Hepatocyte (in vitro differentiated cells): ENCODE measurements around the gene TEX19. TPM values are rescaled to one million over a fixed set of nuclear protein-coding genes. Genes with fewer than 3 reads are reported as not detected.

Source experiments
- DNase-seq: peaks from one replicate; pipeline ENCODE4 v3.0.0-alpha.2; 2016; ENCODE audit warnings: low spot score
- H2AFZ ChIP-seq: fragments of 200-600 bp; sonication (generic); 2 replicates; pipeline ENCODE4 v1.6.0; 2016; ENCODE audit warnings: antibody characterized with exemption, mild to moderate bottlenecking
- H3K27ac ChIP-seq: fragments of 200-600 bp; sonication (generic); 2 replicates; pipeline ENCODE4 v1.5.1; 2016; ENCODE audit warnings: mild to moderate bottlenecking
- H3K27me3 ChIP-seq: fragments of 200-600 bp; sonication (generic); 2 replicates; pipeline ENCODE4 v1.6.1; 2016
- H3K36me3 ChIP-seq: fragments of 200-600 bp; sonication (generic); replicated peaks from 2 replicates; pipeline ENCODE4 v1.5.1; 2016; ENCODE audit warnings: low read depth; ENCODE audit not compliant: insufficient read depth
- H3K4me1 ChIP-seq: fragments of 200-600 bp; sonication (generic); 2 replicates; pipeline ENCODE4 v1.5.1; 2016; ENCODE audit warnings: mild to moderate bottlenecking, moderate library complexity; ENCODE audit not compliant: insufficient read depth
- H3K4me2 ChIP-seq: fragments of 200-600 bp; sonication (generic); 2 replicates; pipeline ENCODE4 v1.6.0; 2016
- H3K4me3 ChIP-seq: fragments of 200-600 bp; sonication (generic); 2 replicates; pipeline ENCODE4 v1.5.1; 2016; ENCODE audit warnings: mild to moderate bottlenecking
- H3K79me2 ChIP-seq: fragments of 200-600 bp; sonication (generic); 2 replicates; pipeline ENCODE4 v1.6.0; 2017; ENCODE audit warnings: mild to moderate bottlenecking
- H3K9me2 ChIP-seq: fragments of 200-600 bp; sonication (generic); replicated peaks from 2 replicates; pipeline ENCODE4 v1.6.0; 2017; ENCODE audit warnings: mild to moderate bottlenecking; ENCODE audit not compliant: insufficient read depth
- H3K9me3 ChIP-seq: fragments of 200-600 bp; sonication (generic); 2 replicates; pipeline ENCODE4 v1.5.1; 2016; ENCODE audit warnings: low read depth, mild to moderate bottlenecking
- H4K20me1 ChIP-seq: fragments of 200-600 bp; sonication (generic); 2 replicates; pipeline ENCODE4 v1.6.0; 2016; ENCODE audit warnings: mild to moderate bottlenecking; ENCODE audit not compliant: insufficient read depth, poor library complexity, severe bottlenecking
- EZH2 ChIP-seq: fragments of 200-600 bp; sonication (generic); IDR thresholded peaks from 2 replicates; pipeline ENCODE4 v1.6.1; 2016; ENCODE audit warnings: antibody characterized with exemption, mild to moderate bottlenecking, borderline replicate concordance
- EZH2phosphoT487 ChIP-seq: fragments of 200-600 bp; sonication (generic); IDR thresholded peaks from one replicate; pipeline ENCODE4 v1.6.1; 2018; ENCODE audit warnings: antibody characterized with exemption, mild to moderate bottlenecking, low read depth, moderate library complexity; ENCODE audit not compliant: unreplicated experiment, severe bottlenecking
- WGBS: methylation state at CpG from one replicate; pipeline ENCODE4 v1.1.6; 2016; ENCODE audit warnings: low lambda C conversion rate; ENCODE audit errors: missing lambda C conversion rate; 5-methylcytosine and 5-hydroxymethylcytosine counted together
- polyA plus RNA-seq: library from polyadenylated mRNA; unstranded; fragments of >200 nt; fragmentation: Nextera tagmentation; extraction: Ambion mirVana; gene quantifications from 2 replicates; pipeline ENCODE4 v1.2.1, GENCODE V29; 2016
- total RNA-seq: library from RNA; depleted of rRNA; stranded (reverse); fragments of >200 nt; gene quantifications from 2 replicates; pipeline ENCODE4 v1.2.3, GENCODE V29; 2014
- TF ChIP-seq, protein P1 (sequence below): fragments of 200-600 bp; sonication (generic); IDR thresholded peaks from 2 replicates; pipeline ENCODE4 v1.5.1; 2016; ENCODE audit warnings: antibody characterized with exemption, mild to moderate bottlenecking; ENCODE audit not compliant: poor library complexity

The TEX19 gene
- total and polyA plus RNA-seq, 2 experiments from 2014 or later: not detected

DNA sequence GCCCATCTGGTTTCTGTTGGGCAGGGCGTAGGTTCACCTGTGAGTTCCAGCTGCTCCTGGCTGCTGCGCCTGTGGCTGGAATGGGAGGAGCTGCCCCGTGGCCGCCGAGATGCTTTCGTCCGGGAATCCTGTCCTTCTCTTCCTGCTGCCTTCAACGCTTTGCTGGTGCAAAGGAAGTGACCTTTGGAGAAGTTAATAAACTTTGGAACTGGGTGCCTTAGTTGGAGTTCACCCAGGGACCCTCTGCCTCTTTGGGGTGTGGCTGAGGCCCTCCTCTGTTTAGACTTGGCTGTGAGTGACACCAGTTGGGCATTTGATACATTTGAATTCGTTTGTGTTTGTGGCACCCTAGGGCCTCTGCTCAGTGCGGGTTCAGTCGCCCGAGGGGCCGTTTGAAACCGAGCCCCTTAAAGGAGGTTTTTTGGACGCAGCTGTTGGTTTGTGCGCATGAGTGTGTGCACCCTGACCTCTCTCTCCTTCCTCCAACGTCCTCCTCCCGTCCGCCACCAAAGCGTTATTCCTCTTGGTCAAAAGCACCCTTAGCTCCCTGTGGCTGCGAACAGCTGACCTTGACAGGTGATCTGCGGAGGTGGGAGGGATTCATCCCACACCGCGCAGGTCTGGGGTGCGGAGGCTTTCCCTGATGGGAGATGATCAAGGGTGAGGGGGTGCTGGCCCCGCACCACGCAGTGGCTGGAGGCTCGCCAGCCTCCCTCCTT, 16.5 kb upstream of the TEX19 start:
- no peaks in the 10 kb centered on the region for H3K9me3 ChIP-seq
- TF ChIP-seq, protein P1, sequence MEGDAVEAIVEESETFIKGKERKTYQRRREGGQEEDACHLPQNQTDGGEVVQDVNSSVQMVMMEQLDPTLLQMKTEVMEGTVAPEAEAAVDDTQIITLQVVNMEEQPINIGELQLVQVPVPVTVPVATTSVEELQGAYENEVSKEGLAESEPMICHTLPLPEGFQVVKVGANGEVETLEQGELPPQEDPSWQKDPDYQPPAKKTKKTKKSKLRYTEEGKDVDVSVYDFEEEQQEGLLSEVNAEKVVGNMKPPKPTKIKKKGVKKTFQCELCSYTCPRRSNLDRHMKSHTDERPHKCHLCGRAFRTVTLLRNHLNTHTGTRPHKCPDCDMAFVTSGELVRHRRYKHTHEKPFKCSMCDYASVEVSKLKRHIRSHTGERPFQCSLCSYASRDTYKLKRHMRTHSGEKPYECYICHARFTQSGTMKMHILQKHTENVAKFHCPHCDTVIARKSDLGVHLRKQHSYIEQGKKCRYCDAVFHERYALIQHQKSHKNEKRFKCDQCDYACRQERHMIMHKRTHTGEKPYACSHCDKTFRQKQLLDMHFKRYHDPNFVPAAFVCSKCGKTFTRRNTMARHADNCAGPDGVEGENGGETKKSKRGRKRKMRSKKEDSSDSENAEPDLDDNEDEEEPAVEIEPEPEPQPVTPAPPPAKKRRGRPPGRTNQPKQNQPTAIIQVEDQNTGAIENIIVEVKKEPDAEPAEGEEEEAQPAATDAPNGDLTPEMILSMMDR: no peak
- TF ChIP-seq EZH2 (no peak), EZH2phosphoT487 (no peak)
- no peak for DNase-seq
- 91% methylated on average over 28 of the region's 28 CpGs for WGBS
- H4K20me1 ChIP-seq: no peaks in the 10 kb centered on the region
- H3K4me1 ChIP-seq: peaks cover 31% of the 10 kb centered on the region
- H2AFZ ChIP-seq: no peak overlapping the region
- no peaks in the 10 kb centered on the region for H3K9me2 ChIP-seq
- no peaks in the 10 kb centered on the region for H3K27me3 ChIP-seq
- no peak overlapping the region for H3K4me2 ChIP-seq
- no peak overlapping the region for H3K4me3 ChIP-seq
- H3K36me3 ChIP-seq: no peaks in the 10 kb centered on the region
- H3K79me2 ChIP-seq: no peaks in the 10 kb centered on the region
- H3K27ac ChIP-seq: no peak overlapping the region

DNA sequence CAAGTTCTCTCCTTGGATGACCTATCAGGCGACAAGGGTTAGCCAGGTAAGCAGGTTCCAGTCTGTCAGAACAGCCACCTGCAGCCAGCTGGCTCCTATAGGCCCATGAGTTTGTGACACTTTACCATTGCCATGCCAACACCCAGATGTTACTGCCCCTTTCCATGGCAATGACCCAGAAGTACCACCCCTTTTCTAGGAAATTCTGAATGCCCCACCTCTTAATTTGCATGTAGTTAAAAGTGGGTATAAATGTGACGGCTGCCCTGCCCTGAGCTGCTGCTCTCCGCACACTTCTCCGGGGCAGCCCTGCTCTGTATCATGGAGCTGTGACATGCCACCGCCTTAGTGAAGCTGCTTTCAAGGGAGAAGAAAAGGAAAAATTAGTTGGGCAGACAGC, 15.5 kb upstream of the TEX19 start:
- DNase-seq: no peak
- no peaks in the 10 kb centered on the region for H3K36me3 ChIP-seq
- WGBS: 94% methylated on average over 5 of the region's 5 CpGs
- H3K9me2 ChIP-seq: no peaks in the 10 kb centered on the region
- H3K27ac ChIP-seq: no peak overlapping the region
- peaks cover 33% of the 10 kb centered on the region for H3K4me1 ChIP-seq
- no peak overlapping the region for H3K4me2 ChIP-seq
- H4K20me1 ChIP-seq: no peaks in the 10 kb centered on the region
- TF ChIP-seq, protein P1: no peak
- TF ChIP-seq EZH2phosphoT487: no peak
- no peaks in the 10 kb centered on the region for H3K79me2 ChIP-seq
- H3K27me3 ChIP-seq: no peaks in the 10 kb centered on the region
- no peak overlapping the region for H2AFZ ChIP-seq
- no peaks in the 10 kb centered on the region for H3K9me3 ChIP-seq
- H3K4me3 ChIP-seq: no peak overlapping the region

DNA sequence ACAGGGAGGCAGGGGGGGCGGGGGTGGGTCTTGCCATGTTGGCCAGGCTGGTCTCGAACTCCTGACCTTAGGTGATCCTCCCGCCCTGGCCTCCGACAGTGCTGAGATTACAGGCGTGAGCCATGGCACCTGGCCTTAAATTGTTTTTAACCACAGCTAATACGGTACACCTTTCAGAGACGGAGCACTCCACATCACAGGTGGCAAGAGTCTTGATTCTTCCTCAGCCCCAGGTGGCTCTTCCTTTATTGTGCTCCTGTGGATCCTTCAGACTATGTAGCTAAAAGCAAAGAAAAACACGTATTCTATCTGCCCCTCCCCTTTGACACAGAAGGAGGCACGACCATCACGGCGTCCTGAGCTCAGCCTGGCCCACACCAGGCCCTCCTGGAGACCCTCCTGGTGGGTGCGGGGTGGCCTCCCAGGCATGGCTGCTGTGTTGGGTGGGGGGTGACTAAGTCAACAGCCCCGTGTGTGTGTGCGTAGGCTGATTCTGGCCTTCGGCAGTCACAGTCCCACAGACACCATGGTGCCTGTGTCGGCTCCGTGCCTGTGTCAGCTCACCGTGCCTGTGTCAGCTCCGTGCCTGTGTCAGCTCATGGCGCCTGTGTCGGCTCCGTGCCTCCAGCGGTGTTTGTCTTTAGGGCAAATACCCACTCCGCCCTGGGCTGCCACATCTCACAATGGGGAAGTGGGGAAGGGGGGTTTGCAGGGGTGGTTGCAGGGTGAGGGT, 14.7 kb upstream of the TEX19 start:
- Histone ChIP-seq H3K79me2 (no peaks in the 10 kb centered on the region), H3K4me2 (no peak overlapping the region), H3K4me1 (peaks cover 31% of the 10 kb centered on the region), H3K27me3 (no peaks in the 10 kb centered on the region), H2AFZ (no peak overlapping the region), H3K36me3 (no peaks in the 10 kb centered on the region), H4K20me1 (no peaks in the 10 kb centered on the region), H3K9me3 (no peaks in the 10 kb centered on the region), H3K4me3 (no peak overlapping the region), H3K9me2 (no peaks in the 10 kb centered on the region), H3K27ac (peak overlapping the region; percentile 58)
- no peak for DNase-seq
- no peak for TF ChIP-seq EZH2
- no peak for TF ChIP-seq EZH2phosphoT487
- TF ChIP-seq, protein P1: no peak
- 69% methylated on average over 24 of the region's 24 CpGs for WGBS
